Measurements from ENCODE around the gene ATP2C2.
"Not testable (repeated sequence)": the region's sequence is repeated elsewhere in the genome, so short reads cannot be mapped to it uniquely, and the experiment has no call there.

Gene ATP2C2

DNA sequence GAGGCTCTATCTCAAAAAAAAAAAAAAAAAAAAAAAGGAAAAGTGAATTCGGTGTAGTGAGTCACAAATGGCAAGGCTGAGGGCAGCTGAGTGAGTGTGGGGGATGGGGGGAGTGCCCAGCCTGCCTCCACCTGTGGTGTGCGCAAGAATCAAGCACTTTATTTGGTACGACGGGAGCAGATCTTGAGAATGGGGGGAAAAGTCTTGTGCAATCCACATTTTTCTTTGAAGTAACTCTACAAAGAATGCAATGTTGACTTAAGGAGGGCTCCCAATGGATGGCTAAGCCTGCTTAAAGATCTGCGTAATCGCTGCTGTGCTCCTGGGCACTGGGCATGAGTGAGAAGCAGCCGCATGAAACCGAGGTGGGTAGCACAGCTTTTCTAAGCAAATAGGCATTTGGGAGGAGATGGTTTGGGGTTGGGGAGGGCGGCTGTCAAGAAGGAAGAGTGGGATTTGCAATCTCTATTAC, 28.2 kb downstream of the ATP2C2 start:
- DNase-seq (ENCODE audit: low read depth) = no peak

GRCh38 chr16:84397090-84397489, 28.8 kb downstream of the ATP2C2 start:
- DNase-seq (ENCODE audit: low read depth) = no peak

GRCh38 chr16:84398701-84399100, 30.4 kb downstream of the ATP2C2 start:
- no peak for DNase-seq (ENCODE audit: low read depth)

DNA sequence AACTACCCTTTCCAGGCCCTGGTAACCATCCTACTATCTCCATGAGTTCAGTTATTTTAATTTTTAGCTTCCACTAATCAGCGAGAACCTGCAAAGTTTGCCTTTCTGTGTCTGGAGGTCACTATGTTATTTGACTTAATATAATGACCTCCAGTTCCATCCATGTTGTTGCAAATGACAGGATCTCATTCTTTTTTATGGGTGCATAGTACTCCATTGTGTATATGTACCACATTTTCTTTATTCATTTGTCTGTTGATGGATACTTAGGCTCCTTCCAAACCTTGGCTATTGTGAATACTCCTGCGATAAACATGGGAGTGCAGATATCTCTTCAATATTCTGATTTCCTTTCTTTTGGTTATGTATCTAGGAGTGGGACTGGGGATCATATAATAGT, 31.6 kb downstream of the ATP2C2 start:
- not testable (repeated sequence) for DNase-seq (ENCODE audit: low read depth)

- DNase-seq (ENCODE audit: low read depth) = not testable (repeated sequence)
Observed at GRCh38 chr16:84403435-84403834, 35.1 kb downstream of the ATP2C2 start.

DNA sequence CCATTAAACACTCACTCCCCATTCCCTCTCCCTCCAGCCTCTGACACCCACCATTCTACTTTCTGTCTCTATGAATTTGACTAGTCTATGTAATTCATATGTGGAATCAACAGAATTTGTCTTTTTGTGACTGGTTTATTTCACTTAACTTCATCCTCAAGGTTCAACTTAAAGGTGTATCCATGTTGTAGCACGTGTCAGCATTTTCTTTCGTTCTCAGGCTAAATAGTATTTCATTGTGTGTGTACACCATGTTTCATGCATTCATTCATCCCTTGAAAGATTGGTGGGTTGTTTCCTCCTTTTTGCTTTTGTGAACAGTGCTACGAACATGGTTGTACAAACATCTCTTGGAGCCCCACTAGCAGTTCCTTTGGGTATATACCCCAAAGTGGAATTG, 36.0 kb downstream of the ATP2C2 start:
- DNase-seq (ENCODE audit: low read depth) = no peak

DNA sequence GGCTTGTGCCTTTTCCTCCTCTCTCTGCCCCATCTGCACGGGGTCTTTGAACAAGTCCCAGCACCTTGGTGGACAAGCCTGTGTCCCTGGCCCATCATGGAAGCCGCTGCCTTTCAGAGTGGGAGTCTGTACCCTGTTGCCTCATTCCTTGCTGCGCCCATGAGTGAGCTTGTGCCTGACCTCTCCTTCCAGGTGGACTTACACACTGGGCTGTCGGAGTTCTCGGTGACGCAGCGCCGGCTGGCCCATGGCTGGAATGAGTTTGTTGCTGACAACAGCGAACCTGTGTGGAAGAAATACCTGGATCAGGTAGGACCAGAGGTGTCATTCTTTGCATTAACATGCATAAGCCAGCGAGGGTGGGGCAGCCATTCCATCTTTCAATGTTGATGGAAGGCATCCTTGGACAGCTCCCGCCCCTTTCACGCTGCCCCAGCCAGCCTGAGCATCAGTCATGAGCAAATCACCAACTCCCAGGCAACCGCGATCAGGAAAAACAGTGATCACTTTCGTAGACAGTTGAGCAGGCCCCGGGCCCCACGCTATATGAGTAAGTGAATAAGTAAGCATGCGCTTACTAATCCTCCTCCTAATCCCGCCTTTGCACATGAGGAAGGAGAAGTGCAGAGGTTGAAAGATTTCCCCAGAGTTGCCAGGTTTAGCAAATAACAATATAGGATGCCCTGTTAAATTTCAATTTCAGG, 36.8 kb downstream of the ATP2C2 start:
- DNase-seq (ENCODE audit: low read depth) = no peak

DNA sequence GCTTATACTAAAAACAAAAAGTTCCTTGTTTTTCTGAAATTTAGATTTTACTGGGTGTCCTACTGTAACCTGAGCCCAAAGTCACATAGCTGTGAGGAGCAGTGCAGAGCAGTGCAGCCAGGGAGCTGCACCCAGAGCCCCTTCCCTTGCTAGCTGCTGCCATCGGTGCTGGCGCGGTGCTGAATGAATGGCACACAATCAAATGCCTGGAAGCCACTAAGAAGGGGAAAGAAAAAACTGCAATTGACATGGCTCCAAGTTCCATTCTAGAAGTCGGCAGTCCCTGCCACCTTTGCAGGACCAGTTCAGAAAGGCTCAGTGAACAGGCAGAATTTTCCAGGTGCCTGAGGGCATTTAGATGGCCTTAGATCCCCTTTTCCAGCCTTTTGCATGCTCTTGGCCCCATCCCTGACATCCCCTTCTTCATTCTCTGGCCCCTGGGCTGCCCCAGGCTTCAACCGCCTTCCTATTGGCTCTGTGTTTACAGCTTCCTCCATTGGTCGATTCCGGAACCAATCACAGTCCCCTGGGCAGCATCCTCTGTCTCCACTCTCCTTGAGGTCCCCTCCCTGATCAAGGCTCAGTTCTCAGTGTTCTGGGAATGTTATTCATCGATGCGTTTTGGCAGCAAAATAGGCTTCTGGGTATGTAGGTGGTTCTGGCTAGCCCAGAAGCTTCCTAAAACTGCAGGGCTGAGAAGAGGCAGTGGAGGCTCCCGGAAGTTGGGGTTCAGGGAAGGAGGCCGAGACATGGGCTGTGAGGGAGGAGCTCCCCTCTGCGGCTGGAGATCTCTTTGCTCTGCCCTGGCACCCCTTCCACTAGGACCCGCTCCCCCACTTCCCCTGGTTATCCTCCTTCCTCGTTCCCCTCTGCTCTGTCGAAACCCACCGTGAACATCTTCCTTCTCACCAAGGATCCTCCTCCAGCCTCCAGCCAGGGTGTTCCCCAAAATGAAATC, 37.9 kb downstream of the ATP2C2 start:
- no peak for DNase-seq (ENCODE audit: low read depth)

- DNase-seq (ENCODE audit: low read depth) = no peak
Observed at GRCh38 chr16:84407588-84408313, 39.4 kb downstream of the ATP2C2 start.

GRCh38 chr16:84408314-84408690, 40.0 kb downstream of the ATP2C2 start:
- DNase-seq (ENCODE audit: low read depth) = no peak

GRCh38 chr16:84408856-84409255, 40.5 kb downstream of the ATP2C2 start:
- no peak for DNase-seq (ENCODE audit: low read depth)

GRCh38 chr16:84410361-84411138, 42.2 kb downstream of the ATP2C2 start:
- no peak for DNase-seq (ENCODE audit: low read depth)

DNA sequence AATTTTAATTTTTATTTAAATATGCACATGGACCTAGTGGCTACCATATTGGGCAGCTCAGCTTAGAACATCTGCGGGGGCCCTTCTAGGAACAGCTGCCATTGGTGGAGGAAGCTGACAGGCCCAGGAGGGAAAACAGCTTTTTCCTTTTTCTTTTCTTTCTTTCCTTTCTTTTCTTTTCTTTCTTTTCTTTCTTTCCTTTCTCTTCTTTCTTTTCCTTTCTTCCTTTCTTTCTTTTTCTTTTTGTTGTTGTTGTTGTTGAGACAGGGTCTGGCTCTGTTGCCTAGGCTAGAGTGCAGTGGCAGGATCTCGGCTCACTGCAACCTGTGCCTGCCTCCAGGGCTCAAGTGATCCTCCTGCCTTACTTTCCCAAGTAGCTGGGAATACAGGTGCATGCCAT, 43.4 kb downstream of the ATP2C2 start:
- DNase-seq (ENCODE audit: low read depth) = no peak

GRCh38 chr16:84412262-84412661, 43.9 kb downstream of the ATP2C2 start:
- DNase-seq (ENCODE audit: low read depth) = no peak

DNA sequence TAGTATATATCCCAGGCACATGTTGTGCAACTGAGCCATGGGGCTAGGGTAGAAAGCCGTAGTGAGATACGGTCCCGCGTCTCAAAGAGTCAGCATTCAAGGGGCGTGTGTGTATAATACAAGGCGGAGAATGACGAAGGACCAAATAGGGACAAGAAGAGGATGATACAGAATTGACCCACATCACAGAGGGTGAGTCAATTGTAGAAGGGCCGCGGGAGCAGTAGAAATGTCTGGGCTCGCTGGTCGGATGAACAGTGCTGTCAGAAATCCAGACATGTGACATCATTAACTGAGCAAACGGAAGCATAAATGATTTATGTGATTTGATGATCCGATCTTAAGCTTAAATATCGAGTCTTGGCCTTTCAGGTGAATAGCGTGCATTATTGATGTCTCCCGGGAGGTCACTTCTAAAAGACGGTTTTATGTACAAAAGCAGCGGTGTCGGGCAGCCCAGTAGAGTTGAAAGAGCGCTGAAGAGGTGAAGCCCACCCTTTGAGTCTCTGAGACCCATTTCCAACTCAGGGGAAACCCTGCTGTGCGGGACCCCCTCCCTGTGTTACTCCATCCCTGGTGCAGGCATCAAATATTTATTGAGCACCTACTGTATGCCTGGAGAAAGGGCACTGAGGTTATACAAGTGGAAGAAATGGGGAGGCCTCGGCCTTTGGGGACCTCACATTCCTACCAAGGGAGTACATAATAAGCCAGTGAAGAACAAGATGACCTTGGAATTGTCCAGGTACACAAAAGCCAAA, 45.1 kb downstream of the ATP2C2 start:
- DNase-seq (ENCODE audit: low read depth) = no peak

DNA sequence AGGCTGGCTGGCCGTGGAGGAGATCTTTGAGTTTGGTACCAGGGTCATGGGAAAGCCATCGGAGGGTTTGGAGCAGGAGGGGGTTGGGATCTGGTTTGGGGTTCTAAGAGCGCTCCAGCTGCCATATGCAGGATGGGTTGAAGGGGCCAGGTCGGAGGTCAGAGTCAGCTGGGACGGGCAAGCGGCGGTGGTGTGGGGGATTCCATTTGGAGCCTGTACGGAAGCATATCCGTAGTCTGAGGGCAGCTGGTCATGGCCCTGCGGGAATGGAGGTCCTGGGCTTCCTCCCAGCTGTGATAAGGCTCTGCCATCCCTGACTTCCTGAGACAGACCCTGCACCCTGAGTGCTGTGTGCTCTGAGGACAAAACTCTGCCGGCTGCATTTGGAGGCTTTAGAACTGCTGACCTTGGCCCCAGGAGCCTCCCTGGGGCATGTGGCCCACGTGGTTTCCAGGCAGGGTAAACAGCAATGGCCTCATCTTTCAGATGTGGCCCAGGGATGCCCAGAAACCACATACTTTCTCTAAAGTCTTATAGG, 46.5 kb downstream of the ATP2C2 start:
- DNase-seq (ENCODE audit: low read depth) = no peak

GRCh38 chr16:84416407-84417321, 48.3 kb downstream of the ATP2C2 start:
- no peak for DNase-seq (ENCODE audit: low read depth)

DNA sequence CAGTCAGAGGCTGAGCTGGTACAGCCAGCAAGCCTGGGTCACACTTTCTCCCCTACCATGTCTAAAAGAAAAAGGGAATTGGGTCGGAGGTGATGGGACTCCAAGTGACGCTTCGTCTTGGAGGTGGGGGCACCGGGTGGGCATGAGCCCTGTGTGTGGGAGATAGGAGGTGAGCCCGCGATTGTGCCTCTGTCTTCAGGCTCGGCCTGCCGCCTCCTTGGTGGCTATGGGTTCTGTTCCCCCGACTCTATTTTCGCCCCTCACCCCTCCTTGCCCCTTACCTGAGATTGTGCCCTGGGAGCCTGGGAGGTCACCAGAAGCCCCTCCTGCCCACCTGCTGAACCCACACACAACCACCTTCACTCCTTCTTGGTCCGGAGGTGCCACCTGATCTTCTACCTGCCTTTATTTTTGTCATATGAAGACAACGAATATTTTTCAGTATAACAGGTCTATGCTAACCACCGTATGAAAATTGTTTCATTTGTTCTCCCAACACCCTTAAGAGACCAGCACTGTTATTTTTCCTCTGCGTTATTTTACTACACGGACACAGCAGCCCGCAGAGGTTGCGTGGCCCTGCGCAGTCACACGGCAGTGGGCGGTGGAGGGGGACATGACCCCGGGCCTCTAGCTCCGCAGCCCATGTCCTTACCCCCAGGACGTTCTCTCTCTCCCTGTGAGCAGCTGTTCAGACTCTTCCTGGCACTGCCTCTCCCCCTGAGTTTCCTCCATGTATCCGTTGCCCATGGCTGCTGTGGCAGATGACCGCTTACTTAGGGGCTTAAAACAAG, 49.9 kb downstream of the ATP2C2 start:
- no peak for DNase-seq (ENCODE audit: low read depth)

GRCh38 chr16:84419730-84420129, 51.4 kb downstream of the ATP2C2 start:
- no peak for DNase-seq (ENCODE audit: low read depth)

All from activated T-helper 1 cell treated with Interleukin-2 at 50 U/mL for 16 hours (primary cell).